ENCODE measurements around the gene LRMDA. TPM values are rescaled to one million over a fixed set of nuclear protein-coding genes. Genes with fewer than 3 reads are reported as not detected.

Gene LRMDA
- total RNA-seq, 4 donors from 2014 or later = 2.2 to 7.8 (median 4.5) TPM

- Histone ChIP-seq H3K4me1 (peaks cover 0 to 18% (median 8%) of the 10 kb centered on the region in 4 donors), H3K27ac (no peak overlapping the region), H3K27me3 (no peaks in the 10 kb centered on the region), H3K36me3 (no peaks in the 10 kb centered on the region), H3K4me3 (no peak overlapping the region), H3K9me3 (no peaks in the 10 kb centered on the region)
- WGBS, 2 donors (ENCODE audit: low coverage in 1 of 2) = 73 to 87% methylated on average over 4 of the region's 4 CpGs
- DNase-seq = no peak
- TF ChIP-seq POLR2AphosphoS5 (IDR thresholded peaks at IDR 0.05) (no peak), CTCF (IDR thresholded peaks at IDR 0.05) (no peak), EP300 (IDR thresholded peaks at IDR 0.05; ENCODE audit: low read depth) (no peak), POLR2A (IDR thresholded peaks at IDR 0.05) (no peak)
- intact Hi-C loops (cut with DNase I; ENCODE audit: low total_unique reads) (no loop called here), in situ Hi-C loops (cut with MboI; ENCODE audit: low pct_ligation_motif_present in 1 of 4, low pct_unique_long_range_greater_than_20kb in 1 of 4, low sequenced_read_pairs in 3 of 4) (loop anchor here in 1 of 4 donors (25.0 kb wide), 1 partner anchor 932 kb away; no protein-coding TSS in a partner anchor)
Observed at GRCh38 chr10:76319661-76320060, 888.2 kb downstream of the LRMDA start.

- Histone ChIP-seq H3K36me3 (no peaks in the 10 kb centered on the region), H3K9me3 (no peaks in the 10 kb centered on the region), H3K4me1 (peaks cover 0 to 13% (median 9%) of the 10 kb centered on the region in 4 donors), H3K27me3 (no peaks in the 10 kb centered on the region), H3K4me3 (no peak overlapping the region), H3K27ac (no peak overlapping the region)
- in situ Hi-C loops (cut with MboI; ENCODE audit: low pct_ligation_motif_present in 1 of 4, low pct_unique_long_range_greater_than_20kb in 1 of 4, low sequenced_read_pairs in 3 of 4) (loop anchor here in 1 of 4 donors (25.0 kb wide), 1 partner anchor 937 kb away; no protein-coding TSS in a partner anchor), intact Hi-C loops (cut with DNase I; ENCODE audit: low total_unique reads) (no loop called here)
- peak; percentile 69 for DNase-seq
- TF ChIP-seq POLR2A (IDR thresholded peaks at IDR 0.05) (no peak), POLR2AphosphoS5 (IDR thresholded peaks at IDR 0.05) (no peak), EP300 (IDR thresholded peaks at IDR 0.05; ENCODE audit: low read depth) (no peak), CTCF (IDR thresholded peaks at IDR 0.05) (no peak)
- 42% methylated on average over 1 to 6 of the region's 6 CpGs for WGBS, 2 donors (ENCODE audit: low coverage in 1 of 2)
Observed at GRCh38 chr10:76324283-76324682, 892.9 kb downstream of the LRMDA start.

GRCh38 chr10:76327441-76327840, 896.0 kb downstream of the LRMDA start:
- H3K4me3 ChIP-seq = no peak overlapping the region
- H3K9me3 ChIP-seq = no peaks in the 10 kb centered on the region
- WGBS, 2 donors (ENCODE audit: low coverage in 1 of 2) = 85% methylated on average over 2 of the region's 2 CpGs; no CpG with 5 or more reads in 1 of the 2 donors
- H3K36me3 ChIP-seq = no peaks in the 10 kb centered on the region
- DNase-seq = no peak
- H3K27me3 ChIP-seq = no peaks in the 10 kb centered on the region
- H3K27ac ChIP-seq = no peak overlapping the region
- in situ Hi-C loops (cut with MboI; ENCODE audit: low pct_ligation_motif_present in 1 of 4, low pct_unique_long_range_greater_than_20kb in 1 of 4, low sequenced_read_pairs in 3 of 4) = no loop called here
- H3K4me1 ChIP-seq = peaks cover 0 to 13% (median 9%) of the 10 kb centered on the region in 4 donors
- intact Hi-C loops (cut with DNase I; ENCODE audit: low total_unique reads) = no loop called here
- no peak for TF ChIP-seq POLR2AphosphoS5 (IDR thresholded peaks at IDR 0.05)
- TF ChIP-seq CTCF (IDR thresholded peaks at IDR 0.05) = no peak

DNA sequence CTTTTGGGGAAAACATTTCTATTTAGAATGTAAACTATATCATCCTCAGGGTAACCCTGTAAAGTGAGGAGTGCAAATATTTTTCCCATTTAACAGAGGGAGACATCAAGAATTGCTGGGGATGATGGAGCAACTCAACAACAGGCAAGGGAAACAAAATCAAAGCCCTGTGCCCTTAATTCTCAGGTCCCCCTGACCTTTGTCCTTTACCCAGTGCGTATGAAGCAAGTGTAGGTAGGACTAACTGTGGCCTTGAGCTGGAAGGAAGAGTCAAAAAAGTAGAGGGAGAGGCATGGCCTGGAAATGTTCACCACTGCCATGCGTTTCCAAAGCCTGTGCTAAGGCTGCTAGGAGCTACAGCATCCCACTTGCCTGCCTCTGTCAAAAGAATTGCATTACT, 896.9 kb downstream of the LRMDA start:
- Histone ChIP-seq H3K27me3 (no peaks in the 10 kb centered on the region), H3K36me3 (no peaks in the 10 kb centered on the region), H3K9me3 (no peaks in the 10 kb centered on the region), H3K27ac (no peak overlapping the region), H3K4me1 (peaks cover 0 to 13% (median 9%) of the 10 kb centered on the region in 4 donors), H3K4me3 (no peak overlapping the region)
- in situ Hi-C loops (cut with MboI; ENCODE audit: low pct_ligation_motif_present in 1 of 4, low pct_unique_long_range_greater_than_20kb in 1 of 4, low sequenced_read_pairs in 3 of 4) = no loop called here
- 80% methylated on average over 2 of the region's 2 CpGs; no CpG with 5 or more reads in 1 of the 2 donors for WGBS, 2 donors (ENCODE audit: low coverage in 1 of 2)
- intact Hi-C loops (cut with DNase I; ENCODE audit: low total_unique reads) = no loop called here
- DNase-seq = no peak
- TF ChIP-seq POLR2A (IDR thresholded peaks at IDR 0.05) (no peak), POLR2AphosphoS5 (IDR thresholded peaks at IDR 0.05) (no peak), CTCF (IDR thresholded peaks at IDR 0.05) (no peak), EP300 (IDR thresholded peaks at IDR 0.05; ENCODE audit: low read depth) (no peak)

Measured in transverse colon (tissue), 4 donors.